Stimulated activated effector memory CD8-positive, alpha-beta T cell treated with anti-CD3 and anti-CD28 coated beads, Interleukin-12 subunit alpha, Interleukin-12 subunit beta, amount 100 ng/mL, for 72 hours (primary cell): Measurements from ENCODE around the gene ANXA4.
"Not testable (repeated sequence)": the region's sequence is repeated elsewhere in the genome, so short reads cannot be mapped to it uniquely, and the experiment has no call there.

ENCODE experiments used
- ATAC-seq: fragments of 150-1000 bp; cut with Tn5 transposase; 2 replicates; pipeline ENCODE4 v1.10.0; 2021
- DNase-seq, 2 donors: peaks; one replicate each; pipeline ENCODE4 v3.0.0; 2021 to 2022; ENCODE audit warnings: low spot score in 2 of 2
- H3K27ac Mint-ChIP-seq: one replicate; pipeline ENCODE4 v1.8.0; 2022; ENCODE audit warnings: mild to moderate bottlenecking, mixed read lengths
- H3K36me3 Mint-ChIP-seq: one replicate; pipeline ENCODE4 v1.8.0; 2022; ENCODE audit warnings: mild to moderate bottlenecking, mixed read lengths
- H3K4me1 Mint-ChIP-seq: one replicate; pipeline ENCODE4 v1.8.0; 2022; ENCODE audit warnings: mixed read lengths
- H3K4me3 Mint-ChIP-seq: one replicate; pipeline ENCODE4 v1.8.0; 2022; ENCODE audit warnings: mild to moderate bottlenecking, mixed read lengths
- H3K9me3 Mint-ChIP-seq: one replicate; pipeline ENCODE4 v1.8.0; 2022; ENCODE audit warnings: mixed read lengths

Gene ANXA4

GRCh38 chr2:69733342-69734034 lies 8.4 kb upstream of the ANXA4 start:
- ATAC-seq (no peak), DNase-seq (no peak)
- H3K27ac Mint-ChIP-seq: no peak overlapping the region
- H3K36me3 Mint-ChIP-seq: no peaks in the 10 kb centered on the region
- no peaks in the 10 kb centered on the region for H3K4me1 Mint-ChIP-seq
- no peak overlapping the region for H3K4me3 Mint-ChIP-seq
- no peaks in the 10 kb centered on the region for H3K9me3 Mint-ChIP-seq

- Mint-ChIP-seq H3K27ac (no peak overlapping the region), H3K4me1 (no peaks in the 10 kb centered on the region), H3K4me3 (no peak overlapping the region), H3K36me3 (no peaks in the 10 kb centered on the region), H3K9me3 (no peaks in the 10 kb centered on the region)
- DNase-seq: no peak
- no peak for ATAC-seq
Observed at GRCh38 chr2:69734035-69734611, 7.8 kb upstream of the ANXA4 start.

GRCh38 chr2:69734854-69735544 lies 6.9 kb upstream of the ANXA4 start:
- H3K36me3 Mint-ChIP-seq: no peaks in the 10 kb centered on the region
- H3K9me3 Mint-ChIP-seq: no peaks in the 10 kb centered on the region
- no peak overlapping the region for H3K4me3 Mint-ChIP-seq
- DNase-seq: no peak
- no peak for ATAC-seq
- no peak overlapping the region for H3K27ac Mint-ChIP-seq
- H3K4me1 Mint-ChIP-seq: no peaks in the 10 kb centered on the region

- Mint-ChIP-seq H3K4me3 (no peak overlapping the region), H3K27ac (no peak overlapping the region), H3K36me3 (no peaks in the 10 kb centered on the region), H3K4me1 (no peaks in the 10 kb centered on the region), H3K9me3 (no peaks in the 10 kb centered on the region)
- no peak for ATAC-seq
- DNase-seq: no peak
Observed at GRCh38 chr2:69735686-69736085, 6.2 kb upstream of the ANXA4 start.

- not testable (repeated sequence) for ATAC-seq, H3K4me3 Mint-ChIP-seq, H3K27ac Mint-ChIP-seq, DNase-seq, H3K36me3 Mint-ChIP-seq, H3K9me3 Mint-ChIP-seq
- peaks cover 16% of the 10 kb centered on the region for H3K4me1 Mint-ChIP-seq
Observed at GRCh38 chr2:69738149-69738548, 3.8 kb upstream of the ANXA4 start.

GRCh38 chr2:69740502-69740951 lies 1.4 kb upstream of the ANXA4 start:
- no peaks in the 10 kb centered on the region for H3K9me3 Mint-ChIP-seq
- H3K36me3 Mint-ChIP-seq: no peaks in the 10 kb centered on the region
- peaks cover 26% of the 10 kb centered on the region for H3K4me1 Mint-ChIP-seq
- ATAC-seq (no peak), DNase-seq (no peak)
- H3K27ac Mint-ChIP-seq: peak overlapping the region; percentile 97
- H3K4me3 Mint-ChIP-seq: peak overlapping the region; percentile 97

GRCh38 chr2:69741229-69741574 lies 732 bp upstream of the ANXA4 start:
- H3K9me3 Mint-ChIP-seq: no peaks in the 10 kb centered on the region
- H3K4me1 Mint-ChIP-seq: peaks cover 26% of the 10 kb centered on the region
- ATAC-seq: peak; percentile 52
- H3K36me3 Mint-ChIP-seq: no peaks in the 10 kb centered on the region
- DNase-seq: no peak
- peak overlapping the region; percentile 97 for H3K4me3 Mint-ChIP-seq
- peak overlapping the region; percentile 97 for H3K27ac Mint-ChIP-seq

- ATAC-seq (peak; percentile 58), DNase-seq (no peak)
- Mint-ChIP-seq H3K27ac (peak overlapping the region; percentile 97), H3K36me3 (peaks cover 4% of the 10 kb centered on the region), H3K4me3 (peak overlapping the region; percentile 97), H3K4me1 (peaks cover 26% of the 10 kb centered on the region), H3K9me3 (no peaks in the 10 kb centered on the region)
Observed at GRCh38 chr2:69742322-69742952, 503 bp downstream of the ANXA4 start.

GRCh38 chr2:69743847-69744264 lies 1.9 kb downstream of the ANXA4 start:
- no peak overlapping the region for H3K27ac Mint-ChIP-seq
- DNase-seq (no peak), ATAC-seq (no peak)
- peaks cover 26% of the 10 kb centered on the region for H3K4me1 Mint-ChIP-seq
- no peaks in the 10 kb centered on the region for H3K9me3 Mint-ChIP-seq
- H3K36me3 Mint-ChIP-seq: peaks cover 4% of the 10 kb centered on the region
- no peak overlapping the region for H3K4me3 Mint-ChIP-seq

- no peaks in the 10 kb centered on the region for H3K9me3 Mint-ChIP-seq
- ATAC-seq (no peak), DNase-seq (no peak)
- H3K36me3 Mint-ChIP-seq: peaks cover 4% of the 10 kb centered on the region
- no peak overlapping the region for H3K4me3 Mint-ChIP-seq
- no peak overlapping the region for H3K27ac Mint-ChIP-seq
- peaks cover 26% of the 10 kb centered on the region for H3K4me1 Mint-ChIP-seq
Observed at GRCh38 chr2:69744456-69744855, 2.5 kb downstream of the ANXA4 start.

GRCh38 chr2:69745035-69745434 lies 3.1 kb downstream of the ANXA4 start:
- no peak overlapping the region for H3K4me3 Mint-ChIP-seq
- ATAC-seq (no peak), DNase-seq (no peak)
- peaks cover 26% of the 10 kb centered on the region for H3K4me1 Mint-ChIP-seq
- H3K27ac Mint-ChIP-seq: no peak overlapping the region
- peaks cover 4% of the 10 kb centered on the region for H3K36me3 Mint-ChIP-seq
- no peaks in the 10 kb centered on the region for H3K9me3 Mint-ChIP-seq

- H3K4me3 Mint-ChIP-seq: no peak overlapping the region
- ATAC-seq (no peak), DNase-seq (no peak)
- no peaks in the 10 kb centered on the region for H3K9me3 Mint-ChIP-seq
- peaks cover 8% of the 10 kb centered on the region for H3K4me1 Mint-ChIP-seq
- H3K27ac Mint-ChIP-seq: no peak overlapping the region
- peaks cover 4% of the 10 kb centered on the region for H3K36me3 Mint-ChIP-seq
Observed at GRCh38 chr2:69750246-69750645, 8.3 kb downstream of the ANXA4 start.

- H3K36me3 Mint-ChIP-seq: no peaks in the 10 kb centered on the region
- H3K27ac Mint-ChIP-seq: peak overlapping the region; percentile 36
- no peaks in the 10 kb centered on the region for H3K9me3 Mint-ChIP-seq
- H3K4me3 Mint-ChIP-seq: no peak overlapping the region
- H3K4me1 Mint-ChIP-seq: peaks cover 15% of the 10 kb centered on the region
- DNase-seq: no peak
- ATAC-seq: no peak
Observed at GRCh38 chr2:69753659-69754363, 11.9 kb downstream of the ANXA4 start.

- Mint-ChIP-seq H3K27ac (peak overlapping the region; percentile 36), H3K9me3 (no peaks in the 10 kb centered on the region), H3K36me3 (no peaks in the 10 kb centered on the region), H3K4me1 (peaks cover 15% of the 10 kb centered on the region), H3K4me3 (peak overlapping the region; percentile 18)
- no peak for DNase-seq
- peak; percentile 26 for ATAC-seq
Observed at GRCh38 chr2:69754633-69755032, 12.7 kb downstream of the ANXA4 start.

GRCh38 chr2:69755862-69756467 lies 14.0 kb downstream of the ANXA4 start:
- Mint-ChIP-seq H3K4me3 (no peak overlapping the region), H3K4me1 (peaks cover 15% of the 10 kb centered on the region), H3K36me3 (no peaks in the 10 kb centered on the region), H3K27ac (no peak overlapping the region), H3K9me3 (no peaks in the 10 kb centered on the region)
- ATAC-seq (peak; percentile 84), DNase-seq (no peak)
